HepG2 (cell line): ENCODE measurements around the gene PSMA7. TPM values are rescaled to one million over a fixed set of nuclear protein-coding genes. Genes with fewer than 3 reads are reported as not detected.

Experiments used
- FOXC1 ChIP-seq: sonication (generic); formaldehyde crosslinking; IDR thresholded peaks from 2 replicates; pipeline ENCODE4 v1.8.0; 2022; ENCODE audit warnings: mild to moderate bottlenecking, missing genetic modification reagents, borderline replicate concordance
- HES4 ChIP-seq: sonication (generic); formaldehyde crosslinking; IDR thresholded peaks from 2 replicates; pipeline ENCODE4 v1.9.0; 2021; ENCODE audit warnings: mild to moderate bottlenecking, missing genetic modification reagents, borderline replicate concordance
- KDM4B ChIP-seq: sonication (generic); formaldehyde crosslinking; IDR thresholded peaks from 2 replicates; pipeline ENCODE4 v1.4.0; 2020; ENCODE audit warnings: missing genetic modification reagents
- MIER3 ChIP-seq: IDR thresholded peaks from 2 replicates; pipeline ENCODE4 v1.6.1; 2016; ENCODE audit warnings: missing compliant biosample characterization, borderline replicate concordance
- MYPOP ChIP-seq: sonication (generic); formaldehyde crosslinking; IDR thresholded peaks from 2 replicates; pipeline ENCODE4 v1.8.1; 2023; ENCODE audit warnings: mild to moderate bottlenecking, moderate library complexity, missing genetic modification reagents
- NBN ChIP-seq: fragments of 450-650 bp; conservative IDR thresholded peaks from 2 replicates; pipeline ENCODE4 v1.6.1; 2017
- POLR2AphosphoS5 ChIP-seq: IDR thresholded peaks from 2 replicates; pipeline ENCODE4 v1.6.1; 2012; ENCODE audit warnings: low read depth, low read length
- RXRB ChIP-seq: IDR thresholded peaks from 2 replicates; pipeline ENCODE4 v1.6.1; 2016; ENCODE audit warnings: borderline replicate concordance, missing genetic modification reagents, missing compliant biosample characterization
- SCMH1 ChIP-seq: sonication (generic); formaldehyde crosslinking; IDR thresholded peaks from 2 replicates; pipeline ENCODE4 v1.9.0; 2021; ENCODE audit warnings: missing genetic modification reagents, mild to moderate bottlenecking, borderline replicate concordance
- SOX5 ChIP-seq: IDR thresholded peaks from 2 replicates; pipeline ENCODE4 v1.6.1; 2016; ENCODE audit warnings: borderline replicate concordance
- ZBTB40 ChIP-seq, 2 experiments: fragments of 450-650 bp in 1 of 2; sonication (generic) in 1 of 2; formaldehyde crosslinking in 1 of 2; IDR thresholded peaks; 2 replicates each; pipeline versions ENCODE4 v1.6.1 to v1.8.0; 2016 to 2022; ENCODE audit warnings: antibody characterized with exemption in 1 of 2, mild to moderate bottlenecking in 1 of 2, missing genetic modification reagents in 1 of 2
- ZBTB7A ChIP-seq: sonication (generic); formaldehyde crosslinking; IDR thresholded peaks from 2 replicates; pipeline ENCODE4 v1.8.0; 2022; ENCODE audit warnings: mild to moderate bottlenecking, missing genetic modification reagents
- ZNF430 ChIP-seq: sonication (generic); formaldehyde crosslinking; IDR thresholded peaks from 2 replicates; pipeline ENCODE4 v1.9.0; 2021; ENCODE audit warnings: mild to moderate bottlenecking, missing genetic modification reagents
- ZNF432 ChIP-seq: sonication (generic); formaldehyde crosslinking; IDR thresholded peaks from 2 replicates; pipeline ENCODE4 v1.5.0; 2020; ENCODE audit warnings: missing genetic modification reagents, mild to moderate bottlenecking, borderline replicate concordance
- ZSCAN12 ChIP-seq: sonication (generic); formaldehyde crosslinking; IDR thresholded peaks from 2 replicates; pipeline ENCODE4 v1.9.0; 2021; ENCODE audit warnings: mild to moderate bottlenecking, missing genetic modification reagents
- polyA plus RNA-seq, 8 experiments: library from polyadenylated mRNA; depleted of rRNA in 3 of 8; stranded (reverse) in 7 of 8; unstranded in 1 of 8; fragments of >200 nt; fragmentation: Illumina TruSeq in 4 of 8; extraction: Trizol in 4 of 8; gene quantifications; 2 replicates each; pipeline versions ENCODE4 v1.2.1 to v1.2.3, GENCODE V29; 2011 to 2016; ENCODE audit warnings: low read depth in 4 of 8, missing spikeins in 1 of 8, mixed read lengths in 1 of 8; ENCODE audit not compliant: insufficient read depth in 1 of 8
- total RNA-seq, 5 experiments: library from RNA; depleted of rRNA; stranded (reverse); fragments of >200 nt; fragmentation: Illumina TruSeq; extraction: Trizol; gene quantifications; 2 replicates each; pipeline ENCODE4 v1.2.3, GENCODE V29; 2016; ENCODE audit warnings: low read depth in 1 of 5
- TF ChIP-seq, protein P1 (sequence below): sonication (generic); formaldehyde crosslinking; IDR thresholded peaks from 2 replicates; pipeline ENCODE4 v1.5.1; 2020; ENCODE audit warnings: mild to moderate bottlenecking, missing genetic modification reagents, moderate library complexity

Gene PSMA7
- total and polyA plus RNA-seq, 2 of the 13 experiments (the other 11 are each of a cell fraction or from before 2014, with no cell fraction given) = 531 to 631 TPM

GRCh38 chr20:62134735-62135231 lies 8.4 kb downstream of the PSMA7 start (continued):
- TF ChIP-seq NBN (no peak), HES4 (CRISPR knock-in tag) (no peak), MIER3 (CRISPR knock-in tag) (peak; percentile 89; the same call in 1 of the 2 replicates), ZNF432 (CRISPR knock-in tag) (no peak), MYPOP (CRISPR knock-in tag) (peak; percentile 36; the same call in 1 of the 2 replicates), ZBTB40 (IDR thresholded peaks at IDR 0.05) (no peak), ZBTB40 (CRISPR knock-in tag; IDR thresholded peaks at IDR 0.05) (no peak), RXRB (CRISPR knock-in tag) (peak; percentile 78), POLR2AphosphoS5 (no peak; the same call in none of the 2 replicates), ZBTB7A (CRISPR knock-in tag) (no peak), SOX5 (CRISPR knock-in tag) (peak; percentile 91), SCMH1 (no peak), ZNF430 (CRISPR knock-in tag) (peak; percentile 51; the same call in 1 of the 2 replicates), ZSCAN12 (peak; percentile 64; the same call in 1 of the 2 replicates), KDM4B (CRISPR knock-in tag) (no peak), FOXC1 (peak; percentile 77; the same call in 1 of the 2 replicates)
- TF ChIP-seq, protein P1, sequence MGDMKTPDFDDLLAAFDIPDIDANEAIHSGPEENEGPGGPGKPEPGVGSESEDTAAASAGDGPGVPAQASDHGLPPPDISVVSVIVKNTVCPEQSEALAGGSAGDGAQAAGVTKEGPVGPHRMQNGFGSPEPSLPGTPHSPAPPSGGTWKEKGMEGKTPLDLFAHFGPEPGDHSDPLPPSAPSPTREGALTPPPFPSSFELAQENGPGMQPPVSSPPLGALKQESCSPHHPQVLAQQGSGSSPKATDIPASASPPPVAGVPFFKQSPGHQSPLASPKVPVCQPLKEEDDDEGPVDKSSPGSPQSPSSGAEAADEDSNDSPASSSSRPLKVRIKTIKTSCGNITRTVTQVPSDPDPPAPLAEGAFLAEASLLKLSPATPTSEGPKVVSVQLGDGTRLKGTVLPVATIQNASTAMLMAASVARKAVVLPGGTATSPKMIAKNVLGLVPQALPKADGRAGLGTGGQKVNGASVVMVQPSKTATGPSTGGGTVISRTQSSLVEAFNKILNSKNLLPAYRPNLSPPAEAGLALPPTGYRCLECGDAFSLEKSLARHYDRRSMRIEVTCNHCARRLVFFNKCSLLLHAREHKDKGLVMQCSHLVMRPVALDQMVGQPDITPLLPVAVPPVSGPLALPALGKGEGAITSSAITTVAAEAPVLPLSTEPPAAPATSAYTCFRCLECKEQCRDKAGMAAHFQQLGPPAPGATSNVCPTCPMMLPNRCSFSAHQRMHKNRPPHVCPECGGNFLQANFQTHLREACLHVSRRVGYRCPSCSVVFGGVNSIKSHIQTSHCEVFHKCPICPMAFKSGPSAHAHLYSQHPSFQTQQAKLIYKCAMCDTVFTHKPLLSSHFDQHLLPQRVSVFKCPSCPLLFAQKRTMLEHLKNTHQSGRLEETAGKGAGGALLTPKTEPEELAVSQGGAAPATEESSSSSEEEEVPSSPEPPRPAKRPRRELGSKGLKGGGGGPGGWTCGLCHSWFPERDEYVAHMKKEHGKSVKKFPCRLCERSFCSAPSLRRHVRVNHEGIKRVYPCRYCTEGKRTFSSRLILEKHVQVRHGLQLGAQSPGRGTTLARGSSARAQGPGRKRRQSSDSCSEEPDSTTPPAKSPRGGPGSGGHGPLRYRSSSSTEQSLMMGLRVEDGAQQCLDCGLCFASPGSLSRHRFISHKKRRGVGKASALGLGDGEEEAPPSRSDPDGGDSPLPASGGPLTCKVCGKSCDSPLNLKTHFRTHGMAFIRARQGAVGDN (CRISPR knock-in tag) = peak; percentile 80
